ENCODE results near the gene FLNC. TPM values are rescaled to one million over a fixed set of nuclear protein-coding genes. Genes with fewer than 3 reads are reported as not detected.

Gene FLNC
- total and polyA plus RNA-seq, 9 of the 15 experiments (the other 6 are each of a cell fraction or from before 2014, with no cell fraction given): 0.90 to 155 (median 28.8) TPM

DNA sequence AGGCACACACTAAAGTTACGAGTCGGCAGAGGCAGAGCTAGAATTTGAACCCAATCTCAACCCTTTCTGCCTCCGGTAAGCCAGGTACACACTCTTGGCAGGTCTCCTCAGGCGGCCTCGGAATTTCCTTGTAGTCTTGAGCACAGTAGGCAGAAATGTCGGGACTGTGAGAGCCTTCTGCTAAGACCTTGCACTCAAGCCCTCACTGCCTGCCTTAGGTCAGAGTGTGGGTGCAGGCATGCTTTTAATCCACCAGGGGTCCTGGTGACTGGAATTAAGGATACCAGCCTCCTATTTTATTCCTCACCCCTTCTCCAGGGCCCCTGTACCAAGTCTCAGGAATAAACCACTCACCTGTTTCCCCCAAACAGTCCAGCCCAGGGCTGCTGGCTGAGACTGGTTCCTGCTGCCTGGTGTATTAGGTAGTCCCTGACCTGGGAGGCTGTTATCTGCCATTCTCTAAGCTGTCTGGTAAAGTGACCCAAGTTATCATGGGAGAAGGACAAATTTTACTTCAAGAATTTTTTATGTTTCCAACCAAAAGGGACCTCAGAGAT is 33.3 kb downstream of the FLNC start (continued):
- no peak for TF ChIP-seq POLR2AphosphoS5 (IDR thresholded peaks at IDR 0.05; ENCODE audit: control insufficient read depth, insufficient read depth, low read depth, low read length)
- TF ChIP-seq RB1 (IDR thresholded peaks at IDR 0.05; ENCODE audit: low read depth): 0 out of 2 replicates have a peak, but pooled peaks have one; percentile 19
- 0 out of 2 replicates have a peak, but pooled peaks have one; percentile 5 for TF ChIP-seq MEF2A (IDR thresholded peaks at IDR 0.05; ENCODE audit: control insufficient read depth, low read depth, low read length)
- TF ChIP-seq, protein P1, sequence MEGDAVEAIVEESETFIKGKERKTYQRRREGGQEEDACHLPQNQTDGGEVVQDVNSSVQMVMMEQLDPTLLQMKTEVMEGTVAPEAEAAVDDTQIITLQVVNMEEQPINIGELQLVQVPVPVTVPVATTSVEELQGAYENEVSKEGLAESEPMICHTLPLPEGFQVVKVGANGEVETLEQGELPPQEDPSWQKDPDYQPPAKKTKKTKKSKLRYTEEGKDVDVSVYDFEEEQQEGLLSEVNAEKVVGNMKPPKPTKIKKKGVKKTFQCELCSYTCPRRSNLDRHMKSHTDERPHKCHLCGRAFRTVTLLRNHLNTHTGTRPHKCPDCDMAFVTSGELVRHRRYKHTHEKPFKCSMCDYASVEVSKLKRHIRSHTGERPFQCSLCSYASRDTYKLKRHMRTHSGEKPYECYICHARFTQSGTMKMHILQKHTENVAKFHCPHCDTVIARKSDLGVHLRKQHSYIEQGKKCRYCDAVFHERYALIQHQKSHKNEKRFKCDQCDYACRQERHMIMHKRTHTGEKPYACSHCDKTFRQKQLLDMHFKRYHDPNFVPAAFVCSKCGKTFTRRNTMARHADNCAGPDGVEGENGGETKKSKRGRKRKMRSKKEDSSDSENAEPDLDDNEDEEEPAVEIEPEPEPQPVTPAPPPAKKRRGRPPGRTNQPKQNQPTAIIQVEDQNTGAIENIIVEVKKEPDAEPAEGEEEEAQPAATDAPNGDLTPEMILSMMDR (IDR thresholded peaks at IDR 0.05 in 2 of 3, conservative IDR thresholded peaks at IDR 0.05 in 1 of 3; ENCODE audit: insufficient read depth in 2 of 3, low read depth in 1 of 3, low read length in 3 of 3): peak; percentile 76 to 91 (median 85)
- TF ChIP-seq, protein P2, sequence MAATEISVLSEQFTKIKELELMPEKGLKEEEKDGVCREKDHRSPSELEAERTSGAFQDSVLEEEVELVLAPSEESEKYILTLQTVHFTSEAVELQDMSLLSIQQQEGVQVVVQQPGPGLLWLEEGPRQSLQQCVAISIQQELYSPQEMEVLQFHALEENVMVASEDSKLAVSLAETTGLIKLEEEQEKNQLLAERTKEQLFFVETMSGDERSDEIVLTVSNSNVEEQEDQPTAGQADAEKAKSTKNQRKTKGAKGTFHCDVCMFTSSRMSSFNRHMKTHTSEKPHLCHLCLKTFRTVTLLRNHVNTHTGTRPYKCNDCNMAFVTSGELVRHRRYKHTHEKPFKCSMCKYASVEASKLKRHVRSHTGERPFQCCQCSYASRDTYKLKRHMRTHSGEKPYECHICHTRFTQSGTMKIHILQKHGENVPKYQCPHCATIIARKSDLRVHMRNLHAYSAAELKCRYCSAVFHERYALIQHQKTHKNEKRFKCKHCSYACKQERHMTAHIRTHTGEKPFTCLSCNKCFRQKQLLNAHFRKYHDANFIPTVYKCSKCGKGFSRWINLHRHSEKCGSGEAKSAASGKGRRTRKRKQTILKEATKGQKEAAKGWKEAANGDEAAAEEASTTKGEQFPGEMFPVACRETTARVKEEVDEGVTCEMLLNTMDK (IDR thresholded peaks at IDR 0.05; ENCODE audit: borderline replicate concordance, insufficient read depth, low read depth, low read length, poor library complexity, severe bottlenecking): peak; percentile 73
- no peak for TF ChIP-seq TAF1 (IDR thresholded peaks at IDR 0.05; ENCODE audit: control insufficient read depth, extremely low read depth, insufficient read depth, low read length, severe bottlenecking)
- TF ChIP-seq TEAD4 (IDR thresholded peaks at IDR 0.05; ENCODE audit: low read length): 0 out of 2 replicates have a peak, but pooled peaks have one; percentile 22
- TF ChIP-seq TEAD4 (CRISPR knock-in tag; IDR thresholded peaks at IDR 0.05; ENCODE audit: borderline replicate concordance): no peak
- TF ChIP-seq SRSF7 (optimal IDR thresholded peaks at IDR 0.05; ENCODE audit: low read depth, low read length): no peak
- peak; percentile 44; the same call in 1 of the 2 replicates for TF ChIP-seq CREM (IDR thresholded peaks at IDR 0.05; ENCODE audit: low read depth)
- TF ChIP-seq POLR2A (conservative IDR thresholded peaks at IDR 0.05): no peak
- TF ChIP-seq RFX7 (CRISPR knock-in tag; IDR thresholded peaks at IDR 0.05): no peak
- TF ChIP-seq YBX1 (IDR thresholded peaks at IDR 0.05): no peak
- TF ChIP-seq ILK (tag; IDR thresholded peaks at IDR 0.05; ENCODE audit: borderline replicate concordance, low read depth): no peak
- 0 out of 2 replicates have a peak, but pooled peaks have one; percentile 27 for TF ChIP-seq SIN3B (IDR thresholded peaks at IDR 0.05; ENCODE audit: low read depth)
- TF ChIP-seq LEF1 (IDR thresholded peaks at IDR 0.05): peak; percentile 36; the same call in 1 of the 2 replicates
- 0 out of 2 replicates have a peak, but pooled peaks have one; percentile 8 for TF ChIP-seq SMARCE1 (IDR thresholded peaks at IDR 0.05)
- TF ChIP-seq ZNF134 (CRISPR knock-in tag; conservative IDR thresholded peaks at IDR 0.05): no peak
- TF ChIP-seq, protein P3, sequence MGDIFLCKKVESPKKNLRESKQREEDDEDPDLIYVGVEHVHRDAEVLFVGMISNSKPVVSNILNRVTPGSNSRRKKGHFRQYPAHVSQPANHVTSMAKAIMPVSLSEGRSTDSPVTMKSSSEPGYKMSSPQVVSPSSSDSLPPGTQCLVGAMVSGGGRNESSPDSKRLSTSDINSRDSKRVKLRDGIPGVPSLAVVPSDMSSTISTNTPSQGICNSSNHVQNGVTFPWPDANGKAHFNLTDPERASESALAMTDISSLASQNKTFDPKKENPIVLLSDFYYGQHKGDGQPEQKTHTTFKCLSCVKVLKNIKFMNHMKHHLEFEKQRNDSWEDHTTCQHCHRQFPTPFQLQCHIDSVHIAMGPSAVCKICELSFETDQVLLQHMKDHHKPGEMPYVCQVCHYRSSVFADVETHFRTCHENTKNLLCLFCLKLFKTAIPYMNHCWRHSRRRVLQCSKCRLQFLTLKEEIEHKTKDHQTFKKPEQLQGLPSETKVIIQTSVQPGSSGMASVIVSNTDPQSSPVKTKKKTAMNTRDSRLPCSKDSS (IDR thresholded peaks at IDR 0.05; ENCODE audit: low read depth, partially characterized antibody): no peak
- no peak for TF ChIP-seq MTA2 (IDR thresholded peaks at IDR 0.05; ENCODE audit: low read depth)
- no peak for TF ChIP-seq SRSF1 (IDR thresholded peaks at IDR 0.05; ENCODE audit: low read depth, low read length)
- no peak for TF ChIP-seq NFIC (IDR thresholded peaks at IDR 0.05)
- no peak for TF ChIP-seq ADNP (tag; IDR thresholded peaks at IDR 0.05)
- no peak for TF ChIP-seq SRSF9 (IDR thresholded peaks at IDR 0.05; ENCODE audit: borderline replicate concordance, low read depth, low read length)
